Measurements from ENCODE around the gene GPR142.

The GPR142 gene

DNA sequence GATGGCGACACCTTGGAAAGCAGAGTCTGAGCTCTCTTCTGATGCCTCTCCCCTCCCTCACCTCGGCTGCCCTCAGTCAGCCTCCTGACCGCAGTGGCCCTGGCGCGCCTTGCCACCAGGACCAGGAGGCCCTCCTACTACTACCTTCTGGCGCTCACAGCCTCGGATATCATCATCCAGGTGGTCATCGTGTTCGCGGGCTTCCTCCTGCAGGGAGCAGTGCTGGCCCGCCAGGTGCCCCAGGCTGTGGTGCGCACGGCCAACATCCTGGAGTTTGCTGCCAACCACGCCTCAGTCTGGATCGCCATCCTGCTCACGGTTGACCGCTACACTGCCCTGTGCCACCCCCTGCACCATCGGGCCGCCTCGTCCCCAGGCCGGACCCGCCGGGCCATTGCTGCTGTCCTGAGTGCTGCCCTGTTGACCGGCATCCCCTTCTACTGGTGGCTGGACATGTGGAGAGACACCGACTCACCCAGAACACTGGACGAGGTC, 4.4 kb downstream of the GPR142 start:
- no peak for DNase-seq (ENCODE audit: low read depth, low spot score)
- ChIA-PET POLR2A (no interaction called here), CTCF (interaction anchor here (1.7 kb wide), 1 partner anchor 86 kb away, joined by 12 read pairs; no protein-coding TSS in a partner anchor)
- no peak overlapping the region for H3K4me3 ChIP-seq (ENCODE audit: low read depth, low read length)
- TF ChIP-seq, protein P1, sequence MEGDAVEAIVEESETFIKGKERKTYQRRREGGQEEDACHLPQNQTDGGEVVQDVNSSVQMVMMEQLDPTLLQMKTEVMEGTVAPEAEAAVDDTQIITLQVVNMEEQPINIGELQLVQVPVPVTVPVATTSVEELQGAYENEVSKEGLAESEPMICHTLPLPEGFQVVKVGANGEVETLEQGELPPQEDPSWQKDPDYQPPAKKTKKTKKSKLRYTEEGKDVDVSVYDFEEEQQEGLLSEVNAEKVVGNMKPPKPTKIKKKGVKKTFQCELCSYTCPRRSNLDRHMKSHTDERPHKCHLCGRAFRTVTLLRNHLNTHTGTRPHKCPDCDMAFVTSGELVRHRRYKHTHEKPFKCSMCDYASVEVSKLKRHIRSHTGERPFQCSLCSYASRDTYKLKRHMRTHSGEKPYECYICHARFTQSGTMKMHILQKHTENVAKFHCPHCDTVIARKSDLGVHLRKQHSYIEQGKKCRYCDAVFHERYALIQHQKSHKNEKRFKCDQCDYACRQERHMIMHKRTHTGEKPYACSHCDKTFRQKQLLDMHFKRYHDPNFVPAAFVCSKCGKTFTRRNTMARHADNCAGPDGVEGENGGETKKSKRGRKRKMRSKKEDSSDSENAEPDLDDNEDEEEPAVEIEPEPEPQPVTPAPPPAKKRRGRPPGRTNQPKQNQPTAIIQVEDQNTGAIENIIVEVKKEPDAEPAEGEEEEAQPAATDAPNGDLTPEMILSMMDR (IDR thresholded peaks at IDR 0.05; ENCODE audit: insufficient read depth, low read length, missing control alignments) = no peak

GRCh38 chr17:74372426-74372825, 5.1 kb downstream of the GPR142 start:
- CTCF ChIA-PET = interaction anchor here (1.0 kb wide), 1 partner anchor 85 kb away, joined by 4 read pairs; no protein-coding TSS in a partner anchor
- H3K4me3 ChIP-seq (ENCODE audit: low read depth, low read length) = no peak overlapping the region
- DNase-seq (ENCODE audit: low read depth, low spot score) = no peak
- TF ChIP-seq, protein P1 (IDR thresholded peaks at IDR 0.05; ENCODE audit: insufficient read depth, low read length, missing control alignments) = no peak
- POLR2A ChIA-PET = no interaction called here

GRCh38 chr17:74373838-74374606, 6.7 kb downstream of the GPR142 start:
- H3K4me3 ChIP-seq (ENCODE audit: low read depth, low read length) = no peak overlapping the region
- no peak for DNase-seq (ENCODE audit: low read depth, low spot score)
- ChIA-PET POLR2A (no interaction called here), CTCF (interaction anchor here (0.9 to 1.9 kb wide), 3 partner anchors 12 to 84 kb away, joined by 3 to 15 read pairs (median 3); no protein-coding TSS in a partner anchor)
- TF ChIP-seq, protein P1 (IDR thresholded peaks at IDR 0.05; ENCODE audit: insufficient read depth, low read length, missing control alignments) = no peak

DNA sequence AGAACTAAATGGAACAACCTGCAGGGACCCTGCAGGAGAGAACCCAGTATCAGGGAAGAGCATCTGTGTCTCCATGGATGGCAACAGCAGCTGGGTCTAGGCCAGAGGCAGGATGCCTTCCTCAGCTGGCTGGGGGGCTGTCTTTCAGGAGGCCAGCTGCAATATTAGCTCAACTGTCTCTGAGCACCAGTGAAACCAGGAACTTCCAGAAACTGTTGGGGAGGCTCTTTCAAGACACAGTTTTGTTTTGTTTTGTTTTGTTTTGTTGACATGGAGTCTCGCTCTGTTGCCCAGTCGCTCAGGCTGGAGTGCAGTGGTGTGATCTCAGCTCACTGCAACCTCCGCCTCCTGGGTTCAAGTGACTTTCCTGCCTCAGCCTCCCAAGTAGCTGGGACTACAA, 7.6 kb downstream of the GPR142 start:
- TF ChIP-seq, protein P1 (IDR thresholded peaks at IDR 0.05; ENCODE audit: insufficient read depth, low read length, missing control alignments) = no peak
- H3K4me3 ChIP-seq (ENCODE audit: low read depth, low read length) = no peak overlapping the region
- DNase-seq (ENCODE audit: low read depth, low spot score) = no peak
- POLR2A ChIA-PET = no interaction called here
- CTCF ChIA-PET = interaction anchor here (1.2 to 1.9 kb wide), 2 partner anchors 81 to 83 kb away, joined by 3 to 15 read pairs; no protein-coding TSS in a partner anchor

DNA sequence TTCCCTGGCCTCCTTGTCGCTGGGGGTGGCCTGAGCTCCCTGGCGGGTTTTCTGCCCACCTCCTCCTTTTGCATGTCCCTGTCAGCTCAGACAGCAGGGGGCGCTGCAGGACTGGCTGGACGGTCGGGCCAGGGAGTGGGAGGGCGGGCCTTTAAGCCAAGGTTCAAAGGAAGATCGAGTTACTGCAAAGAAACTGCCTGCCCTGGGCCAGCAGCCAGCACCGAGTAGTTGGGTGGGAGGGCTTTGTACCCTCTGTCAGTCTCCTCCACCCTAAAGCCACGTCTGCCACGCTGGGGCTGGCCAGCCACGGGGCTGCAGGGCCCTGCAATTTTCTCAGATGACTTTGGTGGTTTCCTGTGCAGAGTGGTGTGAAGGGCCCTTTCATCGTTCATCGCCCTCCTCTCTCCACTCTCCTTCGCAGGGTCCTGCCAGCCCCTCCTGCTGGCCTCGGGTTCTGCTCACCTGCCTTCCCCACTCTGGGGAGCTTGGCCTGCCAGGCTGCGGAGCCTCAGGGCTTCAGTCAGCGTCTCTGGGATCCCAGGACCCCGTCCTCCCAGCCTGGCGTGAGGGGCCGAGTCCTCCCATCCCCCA, 12.3 kb downstream of the GPR142 start:
- H3K4me3 ChIP-seq (ENCODE audit: low read depth, low read length) = no peak overlapping the region
- ChIA-PET POLR2A (no interaction called here), CTCF (interaction anchor here (0.8 to 6.9 kb wide), 12 partner anchors 12 to 366 kb away, joined by 3 to 74 read pairs (median 4); partner anchors contain the start of gene GPR142)
- TF ChIP-seq, protein P1 (IDR thresholded peaks at IDR 0.05; ENCODE audit: insufficient read depth, low read length, missing control alignments) = peak; percentile 94
- DNase-seq (ENCODE audit: low read depth, low spot score) = no peak
